Left renal cortex interstitium (tissue), 4 donors: ENCODE data around the gene THSD8. TPM values are rescaled to one million over a fixed set of nuclear protein-coding genes. Genes with fewer than 3 reads are reported as not detected.
"Not testable (repeated sequence)": the region's sequence is repeated elsewhere in the genome, so short reads cannot be mapped to it uniquely, and the experiment has no call there.

ENCODE experiments used
- DNase-seq, 4 donors: peaks; one replicate each; pipeline ENCODE4 v3.0.0-alpha.2; 2013; ENCODE audit warnings: low read depth in 4 of 4, low spot score in 2 of 4, missing footprints in 1 of 4
- polyA plus RNA-seq, 4 donors: library from polyadenylated mRNA; unstranded; fragments of 120-200 nt; gene quantifications; one replicate each; pipeline ENCODE4 v1.2.1, GENCODE V29; 2013; ENCODE audit not compliant: insufficient read length in 4 of 4

The THSD8 gene
- polyA plus RNA-seq, 4 donors, result 5.4 to 10.8 (median 8.0) TPM

- DNase-seq, result no peak
Observed at GRCh38 chr19:12821761-12822160, 19.9 kb downstream of the THSD8 start.

GRCh38 chr19:12825254-12826131 is 23.6 kb downstream of the THSD8 start:
- no peak for DNase-seq

GRCh38 chr19:12828494-12828893 is 26.6 kb downstream of the THSD8 start:
- no peak for DNase-seq

GRCh38 chr19:12833418-12833737 is 31.5 kb downstream of the THSD8 start:
- no peak for DNase-seq

GRCh38 chr19:12833738-12834565 is 32.1 kb downstream of the THSD8 start:
- no peak for DNase-seq

- no peak for DNase-seq
Observed at GRCh38 chr19:12834566-12834943, 32.7 kb downstream of the THSD8 start, which contains the start of gene RTBDN. Gene RTBDN, minus strand, starts transcription at chr19:12834579. Its CDS starts 4,600 bp downstream, at chr19:12829979.

- no peak for DNase-seq
Observed at GRCh38 chr19:12834976-12835757, 33.3 kb downstream of the THSD8 start.

- no peak for DNase-seq
Observed at GRCh38 chr19:12836529-12836863, 34.6 kb downstream of the THSD8 start.

GRCh38 chr19:12837225-12837624 is 35.4 kb downstream of the THSD8 start:
- DNase-seq, result no peak

- no peak for DNase-seq
Observed at GRCh38 chr19:12838182-12838885, 36.5 kb downstream of the THSD8 start, which contains the start of gene MAST1. Gene MAST1, plus strand, starts transcription at chr19:12838515. Its CDS starts 58 bp downstream, at chr19:12838573.

GRCh38 chr19:12838886-12839756 is 37.3 kb downstream of the THSD8 start:
- DNase-seq, result no peak

GRCh38 chr19:12840091-12841079 is 38.5 kb downstream of the THSD8 start:
- no peak for DNase-seq

- DNase-seq, result no peak
Observed at GRCh38 chr19:12841094-12841493, 39.2 kb downstream of the THSD8 start.

GRCh38 chr19:12842511-12842910 is 40.6 kb downstream of the THSD8 start:
- DNase-seq, result no peak

- DNase-seq, result no peak
Observed at GRCh38 chr19:12843328-12843727, 41.5 kb downstream of the THSD8 start.

- no peak for DNase-seq
Observed at GRCh38 chr19:12843999-12844732, 42.3 kb downstream of the THSD8 start.

GRCh38 chr19:12846613-12847012 is 44.7 kb downstream of the THSD8 start:
- DNase-seq, result not testable (repeated sequence)
